Body of pancreas (tissue), 4 donors: ENCODE results near the gene C1QTNF1. TPM values are rescaled to one million over a fixed set of nuclear protein-coding genes. Genes with fewer than 3 reads are reported as not detected.
"Not testable (repeated sequence)": the region's sequence is repeated elsewhere in the genome, so short reads cannot be mapped to it uniquely, and the experiment has no call there.

ENCODE experiments used
- ATAC-seq: fragments of 150-250 bp; one replicate; pipeline ENCODE4 v1.9.1; 2016
- DNase-seq, 4 donors: peaks; one replicate each; pipeline ENCODE4 v3.0.0-alpha.2; 2019
- H3K27ac ChIP-seq, 4 donors: fragments of 200-600 bp; sonication (generic); 1 replicate in 3 of 4; 2 replicates in 1 of 4; pipeline versions ENCODE4 v1.5.1 to v1.6.1; 2016 to 2019; ENCODE audit warnings: mild to moderate bottlenecking in 1 of 4, mixed read lengths in 1 of 4, moderate library complexity in 1 of 4
- H3K27me3 ChIP-seq, 2 donors: fragments of 200-600 bp; sonication (generic); one replicate each; pipeline ENCODE4 v1.6.0; 2016; ENCODE audit warnings: mild to moderate bottlenecking in 1 of 2
- H3K36me3 ChIP-seq, 2 donors: fragments of 200-600 bp; sonication (generic); replicated peaks in 1 of 2; 2 replicates each; pipeline ENCODE4 v1.5.1; 2016; ENCODE audit warnings: low read depth in 2 of 2; ENCODE audit not compliant: insufficient read depth in 1 of 2
- H3K4me1 ChIP-seq: fragments of 200-600 bp; sonication (generic); one replicate; pipeline ENCODE4 v1.6.0; 2016
- H3K4me3 ChIP-seq, 2 donors: fragments of 200-600 bp; sonication (generic); 1 replicate in 1 of 2; 2 replicates in 1 of 2; pipeline ENCODE4 v1.5.1; 2016 to 2019
- H3K9me3 ChIP-seq, 3 donors: fragments of 200-600 bp; sonication (generic); 1 replicate in 2 of 3; 2 replicates in 1 of 3; pipeline ENCODE4 v1.5.1; 2016
- CTCF ChIP-seq, 7 experiments: fragments of 450-650 bp in 4 of 7; fragments of 200-600 bp in 3 of 7; sonication (generic) in 3 of 7; IDR thresholded peaks; one replicate each; pipeline ENCODE4 v1.5.1; 2016 to 2019; ENCODE audit warnings: antibody characterized with exemption in 7 of 7
- POLR2A ChIP-seq, 3 donors: fragments of 450-650 bp; IDR thresholded peaks; one replicate each; pipeline ENCODE4 v1.6.1; 2016; ENCODE audit warnings: antibody characterized with exemption in 3 of 3, mild to moderate bottlenecking in 2 of 3
- WGBS, 2 donors: methylation state at CpG; one replicate each; pipeline ENCODE4 v1.1.5; 2017; 5-methylcytosine and 5-hydroxymethylcytosine counted together
- intact Hi-C: fragments of 100-400 bp; cut with DNase I; formaldehyde crosslinking; loops from one replicate; pipeline ENCODE4 v1.15.1; 2023
- total RNA-seq, 2 donors: library from RNA; depleted of rRNA; stranded (reverse); fragments of >200 nt; gene quantifications; one replicate each; pipeline ENCODE4 v1.1.0, GENCODE V29; 2016

The C1QTNF1 gene
- total RNA-seq, 2 donors from 2014 or later = 8.3 to 50.1 TPM

- DNase-seq, H3K27me3 ChIP-seq, H3K4me3 ChIP-seq, intact Hi-C loops, H3K36me3 ChIP-seq, ATAC-seq, H3K9me3 ChIP-seq: not testable (repeated sequence)
- Histone ChIP-seq H3K4me1 (peaks cover 17% of the 10 kb centered on the region), H3K27ac (peak overlapping the region; percentile 32 to 81 (median 72))
- WGBS, 2 donors = 72 to 77% methylated on average over 18 to 22 of the region's 22 CpGs
- peak in 1 of 3 donors; percentile 1 for TF ChIP-seq POLR2A (IDR thresholded peaks at IDR 0.05)
Measured at GRCh38 chr17:79074121-79074648, 50.2 kb downstream of the C1QTNF1 start.

GRCh38 chr17:79074649-79075445 is 50.9 kb downstream of the C1QTNF1 start, which contains the start of gene ENGASE:
Gene ENGASE (plus strand): TSS chr17:79074824. CDS start chr17:79074945, 121 bp downstream.
- intact Hi-C loops = no loop called here
- H3K27me3 ChIP-seq = no peaks in the 10 kb centered on the region
- peak within 1 kb of the TSS; percentile 55 to 63 for H3K4me3 ChIP-seq
- TF ChIP-seq POLR2A (IDR thresholded peaks at IDR 0.05) (peak; percentile 47 to 67 (median 55)), CTCF (IDR thresholded peaks at IDR 0.05) (peak in 1 of 7 experiments; percentile 1)
- DNase-seq (peak; percentile 95 to 98 (median 96)), ATAC-seq (peak; percentile 99)
- peak within 1 kb of the TSS; percentile 32 to 81 (median 72) for H3K27ac ChIP-seq
- peaks cover 0 to 6% of the 10 kb centered on the region in 2 donors for H3K36me3 ChIP-seq
- no peaks in the 10 kb centered on the region for H3K9me3 ChIP-seq
- H3K4me1 ChIP-seq = peaks cover 17% of the 10 kb centered on the region
- 0% methylated on average over 10 to 87 of the region's 106 CpGs for WGBS, 2 donors

GRCh38 chr17:79075446-79075750 is 51.4 kb downstream of the C1QTNF1 start:
- TF ChIP-seq CTCF (IDR thresholded peaks at IDR 0.05) (no peak), POLR2A (IDR thresholded peaks at IDR 0.05) (no peak)
- peak overlapping the region; percentile 55 to 63 for H3K4me3 ChIP-seq
- peak overlapping the region; percentile 13 to 81 (median 72) for H3K27ac ChIP-seq
- peaks cover 0 to 9% of the 10 kb centered on the region in 2 donors for H3K36me3 ChIP-seq
- peak; percentile 25 for ATAC-seq
- DNase-seq = no peak
- H3K9me3 ChIP-seq = no peaks in the 10 kb centered on the region
- intact Hi-C loops = no loop called here
- H3K4me1 ChIP-seq = peaks cover 17% of the 10 kb centered on the region
- 9 to 13% methylated on average over 6 of the region's 6 CpGs for whole genome bisulfite sequencing, 2 donors
- H3K27me3 ChIP-seq = no peaks in the 10 kb centered on the region

GRCh38 chr17:79075861-79076406 is 52.0 kb downstream of the C1QTNF1 start:
- Histone ChIP-seq H3K27ac (no peak overlapping the region), H3K36me3 (peaks cover 0 to 13% of the 10 kb centered on the region in 2 donors), H3K4me1 (peaks cover 17% of the 10 kb centered on the region), H3K9me3 (no peaks in the 10 kb centered on the region), H3K27me3 (no peaks in the 10 kb centered on the region), H3K4me3 (no peak overlapping the region)
- intact Hi-C loops = no loop called here
- DNase-seq = no peak
- ATAC-seq = no peak
- 80% methylated on average over 9 of the region's 9 CpGs for WGBS, 2 donors
- TF ChIP-seq CTCF (IDR thresholded peaks at IDR 0.05) (no peak), POLR2A (IDR thresholded peaks at IDR 0.05) (no peak)

- no peak for ATAC-seq
- TF ChIP-seq POLR2A (IDR thresholded peaks at IDR 0.05) = no peak
- TF ChIP-seq CTCF (IDR thresholded peaks at IDR 0.05) = no peak
- H3K36me3 ChIP-seq = peaks cover 0 to 14% of the 10 kb centered on the region in 2 donors
- intact Hi-C loops = no loop called here
- H3K4me3 ChIP-seq = no peak overlapping the region
- no peak for DNase-seq
- no peaks in the 10 kb centered on the region for H3K9me3 ChIP-seq
- no peak overlapping the region for H3K27ac ChIP-seq
- no peaks in the 10 kb centered on the region for H3K27me3 ChIP-seq
- 77 to 86% methylated on average over 10 to 12 of the region's 12 CpGs for WGBS, 2 donors
- peaks cover 17% of the 10 kb centered on the region for H3K4me1 ChIP-seq
Measured at GRCh38 chr17:79077587-79077986, 53.6 kb downstream of the C1QTNF1 start.
